ENCODE data around the gene PIK3CB.
A peak's percentile ranks its signal among the peaks of the same experiment; 100 is the strongest.
"Not testable (repeated sequence)": the region's sequence is repeated elsewhere in the genome, so short reads cannot be mapped to it uniquely, and the experiment has no call there.

Gene PIK3CB

DNA sequence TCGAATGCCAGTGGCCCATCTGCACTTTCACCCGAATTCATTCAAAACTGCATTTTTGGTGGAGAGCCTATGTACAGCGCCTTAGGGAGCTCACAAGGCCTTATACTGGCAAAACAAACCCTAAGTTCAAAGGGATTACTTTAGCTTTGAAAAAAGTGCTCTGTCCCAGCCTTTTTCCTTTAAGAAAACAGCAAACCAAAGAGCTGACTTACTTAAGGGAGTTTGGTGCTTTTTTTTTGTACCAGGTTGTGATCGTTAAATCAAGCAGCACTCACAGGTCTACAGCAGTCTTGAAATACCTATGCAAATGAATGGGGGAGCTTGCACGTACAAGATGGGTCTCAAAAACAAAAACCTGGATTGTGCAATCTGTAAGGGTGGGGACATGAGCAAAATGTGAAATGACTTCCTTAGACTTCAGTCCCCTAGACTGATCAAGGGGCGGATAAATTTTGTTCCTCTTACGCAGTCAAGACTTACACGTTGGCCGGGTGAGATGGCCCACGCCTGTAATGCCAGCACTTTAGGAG is 11.6 kb upstream of the PIK3CB start:
- DNase-seq, result peak in 1 of 2 donors; percentile 4

DNA sequence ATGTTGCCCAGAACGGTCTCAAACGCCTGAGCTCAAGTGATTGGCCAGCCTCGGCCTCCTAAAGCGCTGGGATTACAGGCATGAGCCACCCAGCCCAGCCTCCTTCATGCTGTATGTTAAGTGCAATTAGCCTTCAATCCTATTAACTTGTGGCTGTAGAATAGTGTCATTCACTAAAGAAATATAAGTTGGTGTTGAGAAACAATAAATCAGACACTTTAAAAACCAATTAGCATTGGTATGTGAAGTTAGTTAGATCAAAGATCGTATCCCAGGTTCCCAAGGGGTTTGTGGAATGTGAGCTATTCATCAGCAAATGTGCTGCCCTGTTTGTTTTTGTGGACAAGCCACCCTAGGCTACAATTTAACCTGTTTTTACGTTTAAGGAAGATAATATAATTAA is 11.0 kb upstream of the PIK3CB start:
- DNase-seq, result no peak

DNA sequence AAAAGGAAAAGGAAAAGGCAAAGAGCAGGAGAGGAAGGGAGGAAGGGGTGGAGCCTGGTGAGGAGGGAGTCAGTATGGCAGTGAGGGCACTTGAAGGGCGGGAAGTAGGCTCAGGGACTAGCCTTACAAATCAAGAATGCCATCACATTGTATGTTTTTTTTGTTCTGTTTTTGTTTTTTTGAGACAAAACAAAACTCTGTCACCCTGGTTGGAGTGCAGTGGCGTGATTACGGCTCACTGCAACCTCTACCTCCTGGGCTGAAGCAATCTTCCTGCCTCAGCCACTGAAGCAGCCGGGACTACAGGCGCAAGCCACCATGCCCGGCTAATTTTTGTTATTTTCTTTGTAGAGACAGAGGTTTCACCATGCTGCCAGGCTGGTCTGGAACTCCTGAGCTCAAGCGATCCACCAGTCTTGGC is 10.5 kb upstream of the PIK3CB start:
- DNase-seq, result no peak

DNA sequence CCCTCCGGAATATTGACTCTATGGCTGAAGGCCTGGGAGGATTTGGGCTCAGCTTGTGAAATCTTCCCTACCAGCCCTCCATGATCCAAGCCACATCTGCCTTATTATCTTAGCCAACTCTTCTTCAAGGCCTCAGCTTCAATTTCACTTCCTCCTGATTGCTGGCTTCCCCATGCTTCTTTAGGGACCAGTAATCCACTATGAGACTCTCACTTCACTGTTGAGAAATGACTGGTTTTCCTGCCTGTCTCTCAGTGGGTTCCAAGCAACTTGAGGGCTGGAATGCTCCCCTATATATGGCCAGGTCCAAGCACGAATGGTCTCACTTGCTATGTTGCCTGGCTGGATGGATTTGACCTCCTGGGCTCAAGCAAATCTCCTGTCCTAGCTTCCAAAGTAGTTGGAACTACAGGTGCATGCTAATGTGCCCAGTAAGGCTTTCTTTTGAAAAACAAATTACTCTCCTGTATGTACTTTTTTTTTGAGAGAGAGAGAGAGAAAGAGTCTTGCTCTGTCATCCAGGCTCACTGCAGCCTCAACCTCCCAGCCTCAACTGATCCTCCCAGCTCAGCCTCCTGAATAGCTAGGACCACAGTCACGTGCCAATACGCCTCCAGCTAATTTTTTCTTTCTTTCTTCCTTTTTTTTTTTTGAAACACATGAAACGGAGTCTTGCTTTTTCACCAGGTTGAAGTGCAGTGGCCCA is 7.9 kb upstream of the PIK3CB start:
- DNase-seq, result peak in 1 of 2 donors; percentile 6

DNA sequence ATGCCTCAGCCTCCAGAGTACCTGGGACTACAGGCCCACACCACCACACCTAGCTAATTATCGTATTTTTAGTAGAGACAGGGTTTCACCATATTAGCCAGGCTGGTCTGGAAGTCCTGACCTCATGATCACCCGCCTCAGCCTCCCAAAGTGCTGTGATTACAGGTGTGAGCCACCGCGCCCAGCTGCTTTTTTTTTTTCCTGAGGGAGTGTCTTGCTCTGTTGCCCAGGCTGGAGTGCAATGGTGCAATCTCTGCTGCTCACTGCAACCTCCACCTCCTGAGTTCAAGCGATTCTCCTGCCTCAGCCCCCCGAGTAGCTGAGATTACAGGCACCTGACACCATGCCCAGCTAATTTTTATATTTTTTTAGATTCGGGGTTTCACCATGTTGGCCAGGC is 3.7 kb upstream of the PIK3CB start:
- DNase-seq, result not testable (repeated sequence)

DNA sequence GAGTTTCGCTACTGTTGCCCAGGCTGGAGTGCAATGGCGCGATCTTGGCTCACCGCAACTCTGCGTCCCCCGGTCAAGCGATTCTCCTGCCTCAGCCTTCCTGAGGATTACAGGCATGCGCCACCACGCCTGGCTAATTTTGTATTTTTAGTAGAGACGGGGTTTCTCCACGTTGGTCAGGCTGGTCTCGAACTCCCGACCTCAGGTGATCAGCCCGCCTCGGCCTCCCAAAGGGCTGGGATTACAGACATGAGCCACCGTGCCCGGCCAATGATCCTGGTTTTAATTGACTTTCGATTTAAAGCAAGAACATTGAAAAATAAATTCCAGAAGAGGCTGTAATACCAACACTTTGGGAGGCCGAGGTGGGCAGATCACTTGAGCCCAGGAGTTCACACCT is 1.1 kb upstream of the PIK3CB start:
- DNase-seq, result not testable (repeated sequence)

DNA sequence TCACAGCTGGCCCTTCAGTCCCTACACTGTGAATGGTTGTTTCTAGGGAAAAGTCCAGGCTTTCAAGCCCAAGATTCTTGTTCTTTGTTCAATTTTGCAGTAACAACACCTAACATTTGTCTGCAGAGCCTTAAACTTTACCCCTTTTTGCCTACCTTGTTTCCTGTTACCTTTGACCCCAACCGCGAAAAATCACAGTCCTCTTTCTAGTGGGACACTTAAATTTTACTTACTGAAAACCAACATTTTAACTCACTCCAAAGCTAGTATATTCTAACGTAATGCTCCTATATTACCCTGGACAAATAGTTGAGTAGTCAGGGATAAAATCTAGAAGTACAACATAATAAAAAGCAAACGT is 649 bp upstream of the PIK3CB start:
- DNase-seq, result no peak

DNA sequence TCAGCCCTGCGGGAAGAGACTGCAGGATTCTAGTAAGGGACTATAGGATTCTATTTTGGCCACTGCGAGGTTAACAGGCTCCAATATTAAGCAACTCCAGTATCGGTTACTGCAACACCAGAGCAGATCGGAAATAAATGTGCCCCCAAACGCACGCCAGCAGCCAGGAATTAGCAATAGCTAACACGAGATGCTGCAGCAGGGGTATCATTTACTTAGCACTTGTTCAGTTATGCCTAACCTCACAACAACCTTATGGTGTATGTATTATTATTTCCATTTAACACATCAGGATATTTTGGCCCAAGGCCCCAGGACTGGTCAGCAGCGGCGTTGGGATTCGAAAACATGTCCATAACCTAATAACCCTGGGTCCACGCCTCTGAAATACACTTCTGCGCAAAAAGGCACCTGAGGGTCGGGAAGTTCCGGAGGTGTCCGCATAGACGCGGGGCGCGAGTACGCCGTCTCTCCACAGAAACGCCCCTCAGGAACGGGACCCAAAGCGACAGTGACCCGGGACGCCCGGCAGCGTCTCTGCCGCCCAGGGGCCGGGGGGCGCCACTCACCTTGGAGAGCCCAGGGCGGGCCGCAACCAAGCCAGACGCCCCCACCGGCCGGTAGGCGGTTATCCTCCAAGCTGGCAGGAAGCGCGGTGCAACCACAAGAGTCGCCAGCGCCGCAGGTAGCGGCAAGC is 681 bp downstream of the PIK3CB start:
- DNase-seq, result peak in 1 of 2 donors; percentile 61

DNA sequence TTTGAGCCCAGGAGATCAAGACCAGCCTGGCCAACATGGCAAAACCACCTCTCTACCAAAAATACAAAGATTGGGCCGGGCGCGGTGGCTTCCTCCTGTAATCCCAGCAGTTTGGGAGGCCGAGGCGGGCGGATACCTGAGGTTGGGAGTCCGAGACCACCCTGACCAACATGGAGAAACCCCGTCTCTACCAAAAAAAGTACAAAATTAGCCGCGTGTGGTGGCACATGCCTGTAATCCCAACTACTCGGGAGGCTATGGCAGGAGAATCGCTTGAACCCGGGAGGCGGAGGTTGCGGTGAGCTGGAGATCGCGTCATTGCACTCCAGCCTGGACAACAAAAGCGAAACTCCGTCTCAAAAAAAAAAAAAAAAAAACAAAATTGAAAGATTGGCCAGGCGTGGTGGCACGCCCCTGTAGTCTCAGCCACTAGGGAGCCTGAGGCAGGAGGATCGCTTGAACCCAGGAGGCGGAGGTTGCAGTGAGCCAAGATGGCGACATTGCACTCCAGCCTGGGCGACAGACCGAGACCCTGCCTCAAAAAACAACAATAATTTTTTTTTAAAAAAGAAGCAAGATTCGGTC is 2.2 kb downstream of the PIK3CB start:
- not testable (repeated sequence) for DNase-seq

DNA sequence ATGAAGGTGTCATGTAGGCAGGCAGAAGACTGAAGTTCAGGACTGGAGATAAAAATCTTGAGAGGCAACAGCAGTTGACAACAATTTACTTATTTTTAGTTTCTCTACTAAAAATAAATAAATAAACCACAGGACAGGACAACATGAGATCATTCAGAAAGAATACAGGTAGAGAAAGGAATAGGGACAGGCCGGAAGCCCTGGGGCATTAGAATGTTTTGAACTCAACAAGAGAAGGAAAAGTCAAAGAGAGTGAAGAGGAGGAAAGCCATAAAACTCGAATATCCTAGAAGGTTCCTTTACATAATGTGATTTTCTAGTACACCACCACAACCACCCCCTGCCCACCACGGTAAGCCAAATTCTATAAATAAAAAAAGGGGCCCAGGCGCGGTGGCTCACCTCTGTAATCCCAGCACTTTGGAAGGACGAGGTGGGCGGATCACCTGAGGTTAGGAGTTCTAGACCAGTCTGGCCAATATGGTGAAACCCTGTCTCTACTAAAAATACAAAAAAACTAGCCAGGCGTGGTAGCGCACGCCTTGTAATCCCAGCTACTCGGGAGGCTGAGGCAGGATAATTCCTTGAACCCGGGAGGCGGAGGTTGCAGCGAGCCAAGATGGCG is 4.7 kb downstream of the PIK3CB start:
- DNase-seq, result no peak

DNA sequence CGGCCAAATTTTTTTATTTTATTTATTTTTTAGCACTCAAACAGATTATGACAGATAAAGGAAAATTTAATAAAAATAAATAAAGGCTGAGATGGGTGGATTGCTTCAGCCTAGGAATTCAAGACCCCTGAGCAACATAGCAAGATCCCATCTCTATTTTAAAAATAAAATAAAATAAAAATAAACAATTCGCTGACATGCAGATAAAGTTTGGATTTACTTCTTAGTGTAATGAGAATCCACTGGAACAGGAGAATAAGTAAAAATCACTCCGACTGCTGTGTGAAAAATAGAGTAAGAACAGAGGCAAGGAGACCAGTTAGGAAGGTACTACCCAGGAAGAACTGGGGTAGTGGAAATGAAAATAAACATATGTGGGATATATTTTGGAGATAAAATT is 5.6 kb downstream of the PIK3CB start:
- no peak for DNase-seq

DNA sequence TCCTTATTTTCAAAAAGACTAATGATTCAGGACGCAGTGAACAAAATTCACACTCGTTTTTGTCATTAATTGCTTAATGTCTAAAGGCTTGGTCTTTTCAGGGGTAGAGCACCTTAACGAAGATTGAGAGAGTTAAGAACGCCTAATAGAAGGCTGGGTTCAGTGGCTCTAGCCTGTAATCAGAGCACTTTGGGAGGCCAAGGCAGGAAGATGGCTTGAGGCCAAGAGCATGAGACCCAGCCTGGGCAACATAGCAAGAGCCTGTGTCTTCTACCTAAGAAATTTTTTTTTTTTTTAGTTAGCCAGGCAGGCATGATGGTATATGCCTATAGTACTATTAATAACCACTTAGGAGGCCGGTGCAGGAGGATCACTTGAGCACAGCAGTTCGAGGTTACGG is 7.5 kb downstream of the PIK3CB start:
- DNase-seq, result no peak

DNA sequence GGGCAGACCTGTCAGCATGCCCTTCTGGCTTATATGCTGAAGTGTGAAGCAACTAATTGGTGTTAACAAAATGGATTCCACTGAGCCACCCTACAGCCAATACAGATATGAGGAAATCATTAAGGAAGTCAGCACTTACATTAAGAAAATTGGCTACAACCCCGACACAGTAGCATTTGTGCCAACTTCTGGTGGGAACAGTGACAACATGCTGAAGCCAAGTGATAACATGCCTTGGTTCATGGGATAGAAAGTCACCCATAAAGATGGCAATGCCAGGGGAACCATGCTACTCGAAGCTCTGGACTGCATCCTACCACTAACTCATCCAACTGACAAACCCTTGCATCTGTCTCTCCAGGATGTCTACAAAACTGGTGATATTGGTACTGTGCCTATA is 9.4 kb downstream of the PIK3CB start:
- no peak for DNase-seq

DNA sequence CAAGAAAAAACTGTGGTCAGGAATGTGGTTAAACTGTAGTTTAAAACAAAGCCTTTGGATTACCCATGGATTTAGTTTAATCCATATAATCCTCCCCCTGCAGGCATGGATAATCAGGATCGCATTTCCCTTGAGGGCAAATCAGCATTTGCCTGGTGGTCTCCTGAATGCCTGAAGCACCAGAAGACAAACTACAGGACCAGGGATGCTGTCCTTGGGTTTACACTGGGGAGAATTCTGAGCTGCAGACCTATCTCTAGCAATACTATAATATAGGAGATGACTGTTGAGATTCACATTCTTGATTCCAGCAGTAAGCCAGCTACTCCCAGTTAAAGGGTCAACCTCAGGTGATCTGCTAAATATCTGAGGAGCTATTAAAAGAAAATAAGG is 10.6 kb downstream of the PIK3CB start:
- no peak for DNase-seq

DNA sequence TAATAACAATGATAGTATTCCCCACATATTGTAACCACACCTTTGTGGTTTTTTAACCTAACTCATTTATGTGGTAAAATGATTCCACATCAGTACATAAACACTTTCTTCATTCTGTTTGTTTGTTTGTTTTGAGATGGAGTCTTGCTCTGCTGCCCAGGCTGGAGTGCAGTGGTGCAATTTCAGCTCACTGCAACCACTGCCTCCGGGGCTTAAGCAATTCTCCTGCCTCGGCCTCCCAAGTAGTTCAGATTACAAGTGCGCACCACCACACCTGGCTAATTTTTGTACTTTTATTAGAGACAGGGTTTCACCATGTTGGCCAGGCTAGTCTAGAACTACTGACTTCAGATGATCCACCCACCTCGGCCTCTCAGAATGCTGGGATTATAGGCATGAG is 14.3 kb downstream of the PIK3CB start:
- not testable (repeated sequence) for DNase-seq

DNA sequence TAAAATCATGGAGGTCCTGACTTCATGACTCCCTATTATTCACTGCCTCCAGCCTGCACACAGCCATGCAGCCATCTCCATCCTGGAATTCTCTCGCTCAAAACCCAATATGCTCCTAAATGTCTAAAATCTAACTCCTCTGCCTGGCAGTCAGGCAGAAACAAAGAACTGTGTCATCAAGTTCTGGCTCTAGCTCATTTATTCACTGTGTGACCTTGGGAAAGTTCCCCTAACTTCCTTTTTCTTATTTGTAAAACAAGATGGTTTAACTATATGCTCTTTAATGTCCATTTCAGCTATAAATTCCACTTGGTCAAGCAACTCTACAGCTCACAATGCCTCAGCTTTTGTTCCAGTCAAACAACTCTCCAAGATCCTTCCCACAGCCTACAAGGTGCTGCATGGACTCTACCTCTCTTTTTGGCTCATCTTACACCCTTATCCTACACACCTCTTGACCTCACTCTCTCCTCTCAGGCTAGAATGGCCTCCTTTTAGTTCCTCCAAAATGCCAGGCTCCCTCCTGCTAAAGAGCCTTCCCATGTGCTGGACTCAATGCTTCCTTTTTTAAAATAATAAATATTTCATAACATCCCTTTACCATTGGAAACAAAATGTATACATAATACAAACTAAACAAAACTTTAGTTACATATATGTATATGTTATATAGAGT is 16.4 kb downstream of the PIK3CB start:
- no peak for DNase-seq

DNA sequence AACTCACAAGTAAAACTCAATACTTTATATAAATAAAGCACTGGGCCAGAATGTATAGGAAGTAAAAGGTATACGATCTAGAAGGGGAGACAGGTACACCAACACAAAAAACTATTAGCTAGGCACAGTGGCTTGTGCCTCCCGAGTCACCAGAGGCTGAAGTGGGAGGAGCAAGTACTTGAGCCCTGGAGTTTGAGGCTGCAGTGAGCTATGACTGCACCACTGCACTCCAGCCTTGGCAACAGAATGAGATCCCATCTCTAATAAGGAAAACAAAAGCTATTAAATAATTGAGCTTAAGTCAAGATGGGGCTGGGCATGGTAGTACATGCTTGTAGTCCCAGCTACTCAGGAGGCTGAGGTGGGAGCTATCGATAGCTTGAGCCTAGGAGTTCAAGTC is 17.0 kb downstream of the PIK3CB start:
- DNase-seq, result no peak

DNA sequence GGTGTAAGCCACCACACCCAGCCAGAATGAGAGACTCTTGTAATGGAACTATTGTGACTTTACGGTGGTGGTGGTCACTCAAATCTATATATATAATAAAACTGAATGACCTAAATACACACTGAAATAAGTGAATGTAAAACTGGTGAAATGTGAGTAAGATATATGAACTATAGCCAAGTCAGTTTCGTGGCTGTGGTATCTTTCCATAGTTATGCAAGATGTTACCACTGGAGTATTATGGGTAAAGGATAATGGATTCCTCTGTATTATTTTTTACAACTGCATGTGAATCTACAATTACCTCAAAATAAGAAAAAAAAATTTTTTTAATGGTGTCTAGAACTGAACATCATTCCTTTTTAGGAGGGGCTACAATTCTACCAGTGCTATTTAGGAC is 21.9 kb downstream of the PIK3CB start:
- no peak for DNase-seq

DNA sequence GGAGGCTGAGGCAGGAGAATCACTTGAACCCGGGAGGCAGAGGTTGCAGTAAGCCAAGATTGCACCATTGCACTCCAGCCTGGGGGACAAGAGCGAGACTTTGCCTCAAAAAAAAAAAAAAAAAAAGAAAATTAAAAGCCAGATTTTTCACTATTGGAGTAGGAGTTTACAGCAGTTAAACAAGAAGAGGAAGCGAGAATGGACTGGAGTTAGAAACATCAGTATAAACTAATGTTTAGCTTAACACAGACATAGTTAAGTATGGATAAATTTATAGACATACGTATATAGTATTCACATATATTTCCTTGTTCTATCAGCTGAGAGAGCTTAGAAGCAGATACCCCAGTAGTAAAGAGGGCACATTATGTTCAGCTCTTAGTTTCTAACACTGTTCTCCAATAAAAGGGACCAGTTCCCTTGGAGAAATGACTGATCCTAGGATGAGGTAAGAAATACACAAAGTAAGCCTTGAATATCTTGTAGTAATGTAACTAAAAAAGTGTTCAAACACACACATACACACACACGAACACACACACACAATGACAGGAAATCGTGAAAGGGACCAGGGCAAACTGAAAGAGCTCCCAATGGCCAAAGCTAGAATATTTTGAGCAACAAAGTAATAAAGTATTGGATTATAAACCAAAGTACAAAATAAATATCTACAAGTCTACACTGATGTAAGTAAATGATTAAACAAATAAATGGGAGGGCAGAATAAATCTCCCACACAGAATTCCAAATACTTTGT is 25.1 kb downstream of the PIK3CB start:
- DNase-seq, result no peak

DNA sequence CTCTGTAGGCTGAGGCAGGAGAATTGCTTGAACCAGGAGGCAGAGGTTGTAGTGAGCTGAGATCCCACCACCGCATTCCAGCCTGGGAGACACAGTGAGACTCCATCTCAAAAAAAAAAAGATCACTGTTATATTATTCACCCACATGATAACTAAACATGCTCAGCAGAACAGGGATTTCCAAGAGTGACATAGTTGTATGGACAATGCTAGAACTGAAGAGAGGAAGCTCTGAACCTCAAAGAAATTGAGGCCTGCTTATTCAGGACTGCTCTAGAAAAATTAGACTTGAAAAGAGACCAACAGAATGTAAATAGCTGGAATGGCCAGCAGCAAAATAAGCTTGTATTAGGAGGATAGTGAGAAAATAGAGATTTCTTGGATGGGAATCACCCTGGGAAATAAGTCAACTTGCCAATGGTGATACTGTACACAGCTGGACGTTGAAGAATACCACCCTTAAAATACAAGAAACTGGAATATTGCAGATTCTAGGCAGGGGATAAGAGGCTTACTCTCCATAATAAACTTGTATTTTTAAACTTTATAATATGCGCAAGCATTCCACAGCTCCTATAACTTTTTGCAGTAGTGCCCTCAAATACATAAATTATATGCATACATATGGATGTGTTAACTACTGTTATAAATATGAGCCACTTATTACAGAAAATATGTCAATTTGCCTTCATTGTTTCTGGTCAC is 28.2 kb downstream of the PIK3CB start:
- no peak for DNase-seq

DNA sequence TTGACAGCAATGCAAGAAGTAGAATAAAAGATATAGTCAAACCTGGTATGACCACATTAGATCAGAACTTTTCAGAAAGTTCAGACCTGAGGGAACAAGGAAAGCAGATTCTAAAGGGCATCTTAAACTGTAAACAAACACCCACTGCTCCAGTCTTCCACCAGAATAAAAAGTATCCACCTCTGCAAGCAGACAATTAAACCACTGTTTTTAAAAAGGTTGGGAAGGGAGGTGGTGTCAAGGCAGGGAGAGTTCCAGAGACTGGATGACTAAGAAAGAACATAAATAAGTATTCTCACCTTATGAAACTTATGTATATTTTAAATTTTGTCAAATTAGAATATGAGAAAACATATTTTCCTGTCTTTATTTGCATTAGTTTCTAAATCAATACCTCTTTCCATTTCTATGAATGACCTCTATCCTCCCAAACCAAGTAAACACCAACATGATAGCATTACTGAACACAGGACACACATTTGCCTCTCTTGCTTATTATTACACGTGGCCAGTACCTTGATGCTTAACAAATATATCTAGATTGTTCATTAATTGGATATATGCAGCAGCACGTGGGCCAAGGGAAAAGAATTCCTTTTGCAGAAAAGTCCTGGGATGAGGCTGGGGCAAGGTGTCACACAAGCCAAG is 31.6 kb downstream of the PIK3CB start:
- no peak for DNase-seq
